Fibroblast of lung (primary cell): ENCODE measurements around the gene FOSL2. TPM values are rescaled to one million over a fixed set of nuclear protein-coding genes. Genes with fewer than 3 reads are reported as not detected.

Source experiments
- DNase-seq, 2 donors: peaks; one replicate each; pipeline versions ENCODE4 v3.0.0 to v3.0.0-alpha.2; 2010; ENCODE audit warnings: low read depth in 2 of 2
- H2AFZ ChIP-seq: 2 replicates; pipeline ENCODE4 v1.5.1; 2012; ENCODE audit warnings: low read length, control low read depth, inconsistent platforms
- H3K27ac ChIP-seq: 2 replicates; pipeline ENCODE4 v1.5.1; 2011; ENCODE audit warnings: low read length, control low read depth; ENCODE audit not compliant: insufficient read depth
- H3K27me3 ChIP-seq: 2 replicates; pipeline ENCODE4 v1.5.1; 2011; ENCODE audit warnings: mild to moderate bottlenecking, low read length; ENCODE audit not compliant: control insufficient read depth, insufficient read depth
- H3K36me3 ChIP-seq: 2 replicates; pipeline ENCODE4 v1.5.1; 2011; ENCODE audit warnings: low read length; ENCODE audit not compliant: control insufficient read depth, insufficient read depth
- H3K4me1 ChIP-seq: 2 replicates; pipeline ENCODE4 v1.5.1; 2011; ENCODE audit warnings: low read length; ENCODE audit not compliant: control insufficient read depth, insufficient read depth; ENCODE audit errors: extremely low read depth
- H3K4me2 ChIP-seq: 2 replicates; pipeline ENCODE4 v1.5.1; 2011; ENCODE audit warnings: low read length, control low read depth; ENCODE audit not compliant: insufficient read depth; ENCODE audit errors: extremely low read depth
- H3K4me3 ChIP-seq, 4 experiments: fragments of 200-600 bp in 1 of 4; sonication (generic) in 1 of 4; replicated peaks in 1 of 4; 2 replicates each; pipeline ENCODE4 v1.5.1; 2011 to 2016; ENCODE audit warnings: low read length in 4 of 4, low read depth in 3 of 4, mild to moderate bottlenecking in 3 of 4, control low read depth in 2 of 4, inconsistent platforms in 1 of 4, mixed read lengths in 1 of 4; ENCODE audit not compliant: insufficient read depth in 1 of 4; ENCODE audit errors: control extremely low read depth in 1 of 4
- H3K79me2 ChIP-seq: 2 replicates; pipeline ENCODE4 v1.5.1; 2012; ENCODE audit warnings: mild to moderate bottlenecking, low read length, inconsistent platforms; ENCODE audit not compliant: control insufficient read depth, insufficient read depth
- H3K9ac ChIP-seq: 2 replicates; pipeline ENCODE4 v1.5.1; 2011; ENCODE audit warnings: mild to moderate bottlenecking, low read length, control low read depth; ENCODE audit not compliant: insufficient read depth
- H3K9me3 ChIP-seq: 2 replicates; pipeline ENCODE4 v1.5.1; 2012; ENCODE audit warnings: low read depth, low read length; ENCODE audit not compliant: control insufficient read depth, insufficient read depth
- H4K20me1 ChIP-seq: 2 replicates; pipeline ENCODE4 v1.5.1; 2011; ENCODE audit warnings: low read length; ENCODE audit not compliant: control insufficient read depth, insufficient read depth; ENCODE audit errors: extremely low read depth
- EZH2 ChIP-seq: IDR thresholded peaks from 2 replicates; pipeline ENCODE4 v1.5.1; 2012; ENCODE audit warnings: low read length, control low read depth, mild to moderate bottlenecking; ENCODE audit errors: missing control alignments
- polyA minus RNA-seq: library from RNA; depleted of rRNA, polyadenylated mRNA; stranded (reverse); fragments of >200 nt; gene quantifications from 2 replicates; pipeline ENCODE4 v1.2.3, GENCODE V29; 2011; ENCODE audit warnings: low replicate concordance
- polyA plus RNA-seq, 2 donors: library from polyadenylated mRNA; depleted of rRNA in 1 of 2; stranded (reverse) in 1 of 2; unstranded in 1 of 2; fragments of >200 nt; gene quantifications; 2 replicates each; pipeline ENCODE4 v1.2.1, GENCODE V29; 2011 to 2012; ENCODE audit warnings: missing spikeins in 1 of 2
- total RNA-seq: library from RNA; depleted of rRNA; stranded (reverse); fragments of >200 nt; gene quantifications from 2 replicates; pipeline ENCODE4 v1.2.1, GENCODE V29; 2014
- TF ChIP-seq, protein P1 (sequence below), 2 donors: IDR thresholded peaks in 1 of 2; conservative IDR thresholded peaks in 1 of 2; 1 replicate in 1 of 2; 2 replicates in 1 of 2; pipeline ENCODE4 v1.5.1; 2011 to 2012; ENCODE audit warnings: low read length in 2 of 2, control low read depth in 1 of 2, inconsistent platforms in 1 of 2, low read depth in 1 of 2, mild to moderate bottlenecking in 1 of 2

FOSL2 gene
- total RNA-seq (68.6 and 83.6 TPM in 2 replicates), polyA plus RNA-seq (27.8 and 58.9 TPM in 2 replicates), polyA minus RNA-seq (110 and 268 TPM in 2 replicates)
- polyA plus RNA-seq (2012): 33.0 and 74.5 TPM in 2 replicates

DNA sequence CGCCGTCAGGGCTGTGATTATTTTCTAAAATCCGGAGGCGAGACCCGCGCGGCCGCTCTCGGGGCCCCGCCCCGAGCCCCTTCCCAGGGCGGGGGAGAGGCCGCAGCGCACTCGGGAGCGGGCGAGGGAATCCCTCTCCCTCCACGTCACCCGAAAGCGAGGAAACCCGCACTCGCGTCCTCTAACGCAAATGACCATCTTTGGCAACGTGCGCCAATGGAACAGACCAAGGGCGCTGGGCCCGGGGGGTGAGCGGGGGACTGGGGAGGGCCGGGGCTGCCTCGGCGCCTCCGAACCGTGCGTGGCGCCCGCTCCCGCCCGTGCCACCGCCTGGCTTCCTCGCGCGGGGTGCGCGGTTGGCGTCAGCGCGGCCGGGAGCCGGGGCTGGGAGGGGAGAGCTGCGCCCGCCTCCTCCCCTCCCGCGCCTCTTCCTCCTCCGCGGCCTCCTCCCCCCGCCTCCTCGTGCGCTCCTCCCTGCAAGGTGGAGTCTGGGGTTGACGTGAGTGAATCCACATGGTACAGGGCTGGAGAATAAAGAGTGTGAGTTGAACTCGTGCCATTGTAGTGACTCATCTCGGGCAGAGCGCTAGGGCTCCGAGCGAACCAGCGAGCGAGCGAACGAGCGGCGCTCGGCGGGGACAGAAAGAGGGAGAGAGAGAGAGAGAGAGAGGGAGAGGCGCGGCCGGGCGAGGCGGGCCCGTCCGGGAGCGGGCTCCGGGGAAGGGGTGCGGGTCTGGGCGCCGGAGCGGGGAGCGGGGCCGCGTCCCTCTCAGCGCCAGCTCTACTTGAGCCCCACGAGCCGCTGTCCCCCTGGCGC lies at the start of gene FOSL2:
Gene FOSL2, plus strand, starts transcription at position 562 of the 817 bp plus-strand sequence. CDS start 863 bp downstream, outside the sequence.
- Histone ChIP-seq H2AFZ (no peak within 1 kb of the TSS), H3K79me2 (peaks cover 46% of the 10 kb centered on the region), H3K36me3 (no peaks in the 10 kb centered on the region), H4K20me1 (no peaks in the 10 kb centered on the region), H3K4me2 (peak within 1 kb of the TSS; percentile 89), H3K9me3 (no peaks in the 10 kb centered on the region), H3K27me3 (no peaks in the 10 kb centered on the region), H3K4me3 (peak within 1 kb of the TSS; percentile 58 to 96 (median 80)), H3K4me1 (peaks cover 17% of the 10 kb centered on the region), H3K27ac (peak within 1 kb of the TSS; percentile 98), H3K9ac (peak within 1 kb of the TSS; percentile 96)
- no peak for TF ChIP-seq EZH2
- TF ChIP-seq, protein P1, sequence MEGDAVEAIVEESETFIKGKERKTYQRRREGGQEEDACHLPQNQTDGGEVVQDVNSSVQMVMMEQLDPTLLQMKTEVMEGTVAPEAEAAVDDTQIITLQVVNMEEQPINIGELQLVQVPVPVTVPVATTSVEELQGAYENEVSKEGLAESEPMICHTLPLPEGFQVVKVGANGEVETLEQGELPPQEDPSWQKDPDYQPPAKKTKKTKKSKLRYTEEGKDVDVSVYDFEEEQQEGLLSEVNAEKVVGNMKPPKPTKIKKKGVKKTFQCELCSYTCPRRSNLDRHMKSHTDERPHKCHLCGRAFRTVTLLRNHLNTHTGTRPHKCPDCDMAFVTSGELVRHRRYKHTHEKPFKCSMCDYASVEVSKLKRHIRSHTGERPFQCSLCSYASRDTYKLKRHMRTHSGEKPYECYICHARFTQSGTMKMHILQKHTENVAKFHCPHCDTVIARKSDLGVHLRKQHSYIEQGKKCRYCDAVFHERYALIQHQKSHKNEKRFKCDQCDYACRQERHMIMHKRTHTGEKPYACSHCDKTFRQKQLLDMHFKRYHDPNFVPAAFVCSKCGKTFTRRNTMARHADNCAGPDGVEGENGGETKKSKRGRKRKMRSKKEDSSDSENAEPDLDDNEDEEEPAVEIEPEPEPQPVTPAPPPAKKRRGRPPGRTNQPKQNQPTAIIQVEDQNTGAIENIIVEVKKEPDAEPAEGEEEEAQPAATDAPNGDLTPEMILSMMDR (conservative IDR thresholded peaks at IDR 0.05 in 1 of 2, IDR thresholded peaks at IDR 0.05 in 1 of 2; ENCODE audit: low read depth in 1 of 2, low read length in 2 of 2): no peak
- peak; percentile 100 for DNase-seq

DNA sequence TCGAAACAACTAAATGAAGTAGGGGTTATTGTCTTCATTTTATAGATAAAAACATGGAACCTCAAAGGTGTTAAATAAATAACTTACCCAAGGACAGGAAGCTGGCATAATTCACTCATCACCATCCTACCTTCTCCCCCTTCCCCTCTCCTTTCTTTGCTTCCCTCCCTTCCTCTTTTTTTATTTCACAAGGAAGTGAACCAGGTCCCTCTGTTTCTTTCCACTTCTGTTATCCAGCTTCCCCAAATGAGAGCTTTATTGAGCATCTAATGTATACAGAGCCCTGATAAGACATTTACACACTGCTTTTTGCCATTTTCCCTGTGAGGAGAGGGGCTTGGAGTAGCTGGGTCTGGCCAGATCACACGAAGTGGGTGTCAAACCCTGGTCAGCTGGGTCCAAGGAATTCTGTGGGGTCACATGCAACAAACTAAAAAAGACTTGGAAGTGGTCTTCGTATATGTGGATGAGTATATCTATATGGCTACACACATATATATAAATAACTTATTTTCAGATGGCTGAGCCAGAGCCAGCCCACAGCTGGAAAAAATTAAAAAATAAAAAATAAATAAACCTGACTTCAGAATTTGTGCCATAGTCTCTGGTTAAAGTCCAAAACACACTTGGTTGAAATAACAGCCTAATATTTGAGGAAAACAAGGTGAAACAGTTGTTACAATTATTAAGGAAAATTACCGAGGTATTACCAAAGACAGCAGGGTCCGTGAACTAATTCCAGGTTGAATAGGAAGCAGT lies 49.3 kb upstream of the FOSL2 start:
- Histone ChIP-seq H3K27me3 (no peaks in the 10 kb centered on the region), H4K20me1 (no peaks in the 10 kb centered on the region), H2AFZ (no peak overlapping the region), H3K4me2 (no peak overlapping the region), H3K9ac (no peak overlapping the region), H3K4me3 (no peak overlapping the region), H3K79me2 (no peaks in the 10 kb centered on the region), H3K27ac (no peak overlapping the region), H3K9me3 (no peaks in the 10 kb centered on the region), H3K4me1 (peaks cover 17% of the 10 kb centered on the region), H3K36me3 (no peaks in the 10 kb centered on the region)
- TF ChIP-seq, protein P1 (conservative IDR thresholded peaks at IDR 0.05 in 1 of 2, IDR thresholded peaks at IDR 0.05 in 1 of 2; ENCODE audit: low read depth in 1 of 2, low read length in 2 of 2): no peak
- TF ChIP-seq EZH2: no peak
- no peak for DNase-seq
